Measurements from ENCODE around the gene TMEM150B.

DNA sequence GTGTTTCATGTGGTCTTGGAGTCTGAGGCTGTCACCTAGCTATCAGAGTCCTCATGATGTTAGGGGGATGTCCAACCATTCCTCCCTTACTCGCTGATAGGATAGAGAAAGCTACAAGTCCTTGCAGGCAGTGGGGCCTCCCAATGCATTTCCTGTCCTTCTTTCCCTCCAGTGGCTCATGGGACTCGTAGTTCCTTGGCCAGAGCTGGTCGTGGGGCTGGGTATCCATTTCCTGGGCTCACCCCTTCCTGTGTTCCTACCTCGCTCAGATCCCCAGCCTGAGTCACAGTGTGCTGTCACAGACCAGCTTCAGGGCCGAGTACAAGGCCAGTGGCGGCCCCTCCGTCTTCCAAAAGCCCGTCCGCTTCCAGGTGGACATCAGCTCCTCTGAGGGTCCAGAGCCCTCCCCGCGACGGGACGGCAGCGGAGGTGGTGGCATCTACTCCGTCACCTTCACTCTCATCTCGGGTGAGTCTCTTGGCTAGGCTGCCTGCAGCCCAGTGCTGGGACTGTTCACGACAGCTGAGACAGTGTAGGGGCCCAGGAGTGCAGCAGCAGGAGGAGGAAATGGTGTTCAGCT is 19.1 kb downstream of the TMEM150B start:
- TF ChIP-seq GATA2 (IDR thresholded peaks at IDR 0.05; ENCODE audit: low read depth, low read length) (no peak), GATA3 (IDR thresholded peaks at IDR 0.05; ENCODE audit: low read depth, low read length) (no peak)
